Karpas-422 (cell line): Measurements from ENCODE around the gene NFAM1. TPM values are rescaled to one million over a fixed set of nuclear protein-coding genes. Genes with fewer than 3 reads are reported as not detected.

Experiments used
- DNase-seq: peaks from one replicate; pipeline ENCODE4 v3.0.0-alpha.2; 2015
- H2AFZ ChIP-seq: fragments of 200-600 bp; sonication (generic); 2 replicates; pipeline ENCODE4 v1.6.1; 2014; ENCODE audit warnings: antibody characterized with exemption, low read length, mixed read lengths
- H3K27ac ChIP-seq: fragments of 200-600 bp; sonication (generic); 2 replicates; pipeline ENCODE4 v1.5.1; 2014; ENCODE audit warnings: mild to moderate bottlenecking, low read length, moderate library complexity
- H3K27me3 ChIP-seq: fragments of 200-600 bp; sonication (generic); 2 replicates; pipeline ENCODE4 v1.6.1; 2014; ENCODE audit warnings: low read length, mixed read lengths
- H3K36me3 ChIP-seq: fragments of 200-600 bp; sonication (generic); 2 replicates; pipeline ENCODE4 v1.6.1; 2014; ENCODE audit warnings: low read length, mixed read lengths; ENCODE audit not compliant: insufficient read depth
- H3K4me1 ChIP-seq: fragments of 200-600 bp; sonication (generic); 2 replicates; pipeline ENCODE4 v1.6.1; 2014; ENCODE audit warnings: mild to moderate bottlenecking, low read length, mixed read lengths
- H3K4me2 ChIP-seq: fragments of 200-600 bp; sonication (generic); 2 replicates; pipeline ENCODE4 v1.6.1; 2014; ENCODE audit warnings: low read length, low read depth, mild to moderate bottlenecking; ENCODE audit not compliant: poor library complexity, severe bottlenecking
- H3K4me3 ChIP-seq: fragments of 200-600 bp; sonication (generic); 2 replicates; pipeline ENCODE4 v1.5.1; 2014; ENCODE audit warnings: mild to moderate bottlenecking, antibody characterized with exemption, low read length, mixed read lengths
- H3K79me2 ChIP-seq: fragments of 200-600 bp; sonication (generic); 2 replicates; pipeline ENCODE4 v1.6.1; 2014; ENCODE audit warnings: mild to moderate bottlenecking, low read length, mixed read lengths
- H3K9ac ChIP-seq: fragments of 200-600 bp; sonication (generic); 2 replicates; pipeline ENCODE4 v1.6.0; 2014; ENCODE audit warnings: low read length
- H3K9me2 ChIP-seq: fragments of 200-600 bp; sonication (generic), shearing (Covaris generic); replicated peaks from 2 replicates; pipeline ENCODE4 v1.6.0; 2014; ENCODE audit warnings: mild to moderate bottlenecking, low read length, moderate library complexity; ENCODE audit not compliant: insufficient read depth
- H3K9me3 ChIP-seq: fragments of 300-700, 200-600 bp; sonication (generic); 2 replicates; pipeline ENCODE4 v1.6.1; 2014; ENCODE audit warnings: low read length, mixed read lengths
- H4K20me1 ChIP-seq: fragments of 200-600 bp; sonication (generic); 2 replicates; pipeline ENCODE4 v1.6.1; 2014; ENCODE audit warnings: mild to moderate bottlenecking, antibody characterized with exemption, low read length, low read depth; ENCODE audit not compliant: insufficient read depth
- total RNA-seq: library from RNA; depleted of rRNA; stranded (reverse); fragments of >200 nt; shearing (Covaris generic); gene quantifications from 2 replicates; pipeline ENCODE4 v1.2.3, GENCODE V29; 2014; ENCODE audit warnings: low replicate concordance

The NFAM1 gene
- total RNA-seq, 1 experiment from 2014 or later, result not detected

- Histone ChIP-seq H3K9me2 (no peaks in the 10 kb centered on the region), H4K20me1 (no peaks in the 10 kb centered on the region; the same call in 1 of the 2 replicates), H3K9me3 (no peaks in the 10 kb centered on the region), H3K27ac (no peak overlapping the region), H3K4me1 (peaks cover 70% of the 10 kb centered on the region), H3K79me2 (no peaks in the 10 kb centered on the region), H3K27me3 (no peaks in the 10 kb centered on the region), H3K4me3 (no peak overlapping the region), H2AFZ (no peak overlapping the region), H3K36me3 (no peaks in the 10 kb centered on the region), H3K9ac (no peak overlapping the region), H3K4me2 (no peak overlapping the region)
- no peak for DNase-seq
Measured at GRCh38 chr22:42436404-42436803, 4.2 kb upstream of the NFAM1 start.

- Histone ChIP-seq H3K9me3 (no peaks in the 10 kb centered on the region), H3K4me1 (peaks cover 69% of the 10 kb centered on the region), H3K4me2 (peak overlapping the region; percentile 61), H3K9me2 (no peaks in the 10 kb centered on the region), H3K79me2 (no peaks in the 10 kb centered on the region), H4K20me1 (no peaks in the 10 kb centered on the region; the same call in 1 of the 2 replicates), H3K4me3 (peak overlapping the region; percentile 37; the same call in 1 of the 2 replicates), H3K27me3 (no peaks in the 10 kb centered on the region), H3K36me3 (no peaks in the 10 kb centered on the region), H3K27ac (peak overlapping the region; percentile 70), H2AFZ (no peak overlapping the region), H3K9ac (peak overlapping the region; percentile 18)
- peak; percentile 50 for DNase-seq
Measured at GRCh38 chr22:42434748-42435425, 2.7 kb upstream of the NFAM1 start.

GRCh38 chr22:42433754-42434682, 1.8 kb upstream of the NFAM1 start:
- H3K4me3 ChIP-seq, result peak overlapping the region; percentile 37; the same call in 1 of the 2 replicates
- DNase-seq, result peak; percentile 86
- no peaks in the 10 kb centered on the region for H3K9me2 ChIP-seq
- peak overlapping the region; percentile 18 for H3K9ac ChIP-seq
- H3K9me3 ChIP-seq, result no peaks in the 10 kb centered on the region
- H3K27ac ChIP-seq, result peak overlapping the region; percentile 70
- H3K36me3 ChIP-seq, result no peaks in the 10 kb centered on the region
- H3K4me2 ChIP-seq, result peak overlapping the region; percentile 61
- peaks cover 61% of the 10 kb centered on the region for H3K4me1 ChIP-seq
- H3K27me3 ChIP-seq, result no peaks in the 10 kb centered on the region
- no peak overlapping the region for H2AFZ ChIP-seq
- H4K20me1 ChIP-seq, result no peaks in the 10 kb centered on the region; the same call in 1 of the 2 replicates
- H3K79me2 ChIP-seq, result no peaks in the 10 kb centered on the region

GRCh38 chr22:42432818-42433217, 615 bp upstream of the NFAM1 start:
- no peak for DNase-seq
- no peaks in the 10 kb centered on the region; the same call in 1 of the 2 replicates for H4K20me1 ChIP-seq
- H3K27ac ChIP-seq, result no peak overlapping the region
- no peak overlapping the region for H3K4me2 ChIP-seq
- no peak overlapping the region for H2AFZ ChIP-seq
- H3K4me1 ChIP-seq, result peaks cover 54% of the 10 kb centered on the region
- H3K27me3 ChIP-seq, result no peaks in the 10 kb centered on the region
- H3K9ac ChIP-seq, result no peak overlapping the region
- H3K36me3 ChIP-seq, result no peaks in the 10 kb centered on the region
- no peaks in the 10 kb centered on the region for H3K9me3 ChIP-seq
- no peaks in the 10 kb centered on the region for H3K79me2 ChIP-seq
- H3K4me3 ChIP-seq, result no peak overlapping the region
- no peaks in the 10 kb centered on the region for H3K9me2 ChIP-seq

GRCh38 chr22:42431401-42432019, 693 bp downstream of the NFAM1 start:
- Histone ChIP-seq H3K9me2 (no peaks in the 10 kb centered on the region), H3K27ac (no peak overlapping the region), H3K79me2 (no peaks in the 10 kb centered on the region), H3K4me1 (peaks cover 50% of the 10 kb centered on the region), H3K36me3 (no peaks in the 10 kb centered on the region), H3K9ac (no peak overlapping the region), H2AFZ (no peak overlapping the region), H3K9me3 (no peaks in the 10 kb centered on the region), H4K20me1 (no peaks in the 10 kb centered on the region; the same call in 1 of the 2 replicates), H3K4me3 (no peak overlapping the region), H3K4me2 (no peak overlapping the region), H3K27me3 (no peaks in the 10 kb centered on the region)
- DNase-seq, result no peak

- Histone ChIP-seq H3K9me3 (no peaks in the 10 kb centered on the region), H3K9me2 (no peaks in the 10 kb centered on the region), H3K36me3 (no peaks in the 10 kb centered on the region), H3K4me1 (peaks cover 44% of the 10 kb centered on the region), H3K4me2 (no peak overlapping the region), H2AFZ (no peak overlapping the region), H3K4me3 (no peak overlapping the region), H3K79me2 (no peaks in the 10 kb centered on the region), H3K27ac (no peak overlapping the region), H4K20me1 (no peaks in the 10 kb centered on the region; the same call in 1 of the 2 replicates), H3K27me3 (no peaks in the 10 kb centered on the region), H3K9ac (no peak overlapping the region)
- DNase-seq, result no peak
Measured at GRCh38 chr22:42430528-42431125, 1.6 kb downstream of the NFAM1 start.

GRCh38 chr22:42428760-42429159, 3.4 kb downstream of the NFAM1 start:
- no peaks in the 10 kb centered on the region; the same call in 1 of the 2 replicates for H4K20me1 ChIP-seq
- H3K9ac ChIP-seq, result no peak overlapping the region
- peaks cover 26% of the 10 kb centered on the region for H3K4me1 ChIP-seq
- H3K4me2 ChIP-seq, result no peak overlapping the region
- no peaks in the 10 kb centered on the region for H3K9me2 ChIP-seq
- H3K79me2 ChIP-seq, result no peaks in the 10 kb centered on the region
- no peaks in the 10 kb centered on the region for H3K9me3 ChIP-seq
- H2AFZ ChIP-seq, result no peak overlapping the region
- H3K27ac ChIP-seq, result no peak overlapping the region
- no peaks in the 10 kb centered on the region for H3K36me3 ChIP-seq
- DNase-seq, result no peak
- H3K4me3 ChIP-seq, result no peak overlapping the region
- no peaks in the 10 kb centered on the region for H3K27me3 ChIP-seq
